OCI-LY3 (cell line): Measurements from ENCODE around the gene TEX10.

Experiments used
- EZH2phosphoT487 ChIP-seq: fragments of 200-600 bp; shearing (Covaris generic); IDR thresholded peaks from 2 replicates; pipeline ENCODE4 v1.6.1; 2018; ENCODE audit warnings: antibody characterized with exemption, mixed run types, low read depth
- TF ChIP-seq, protein P1 (sequence below): fragments of 200-600, 300-600 bp; sonication (generic); IDR thresholded peaks from 2 replicates; pipeline ENCODE4 v1.5.1; 2014; ENCODE audit warnings: antibody characterized with exemption, low read length, low read depth

DNA sequence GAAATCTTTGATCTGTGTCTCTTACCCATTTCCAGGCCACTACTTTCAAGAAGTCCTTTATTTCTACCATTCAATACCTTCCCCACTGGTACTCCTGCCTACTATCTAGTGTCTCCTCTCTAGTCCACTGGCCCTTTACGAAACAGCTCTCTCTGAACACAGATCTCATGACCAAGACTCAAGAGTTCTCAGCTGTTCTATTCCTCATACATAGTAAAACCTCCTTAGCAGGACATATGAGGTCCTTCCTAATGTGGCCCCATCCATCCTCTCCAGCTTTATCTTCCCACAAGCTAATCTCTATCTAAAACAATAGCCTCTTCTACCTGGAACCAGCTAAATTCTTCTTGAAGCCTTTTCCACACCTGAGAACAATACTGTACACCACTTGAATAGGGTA, 2.6 kb downstream of the TEX10 start:
- TF ChIP-seq, protein P1, sequence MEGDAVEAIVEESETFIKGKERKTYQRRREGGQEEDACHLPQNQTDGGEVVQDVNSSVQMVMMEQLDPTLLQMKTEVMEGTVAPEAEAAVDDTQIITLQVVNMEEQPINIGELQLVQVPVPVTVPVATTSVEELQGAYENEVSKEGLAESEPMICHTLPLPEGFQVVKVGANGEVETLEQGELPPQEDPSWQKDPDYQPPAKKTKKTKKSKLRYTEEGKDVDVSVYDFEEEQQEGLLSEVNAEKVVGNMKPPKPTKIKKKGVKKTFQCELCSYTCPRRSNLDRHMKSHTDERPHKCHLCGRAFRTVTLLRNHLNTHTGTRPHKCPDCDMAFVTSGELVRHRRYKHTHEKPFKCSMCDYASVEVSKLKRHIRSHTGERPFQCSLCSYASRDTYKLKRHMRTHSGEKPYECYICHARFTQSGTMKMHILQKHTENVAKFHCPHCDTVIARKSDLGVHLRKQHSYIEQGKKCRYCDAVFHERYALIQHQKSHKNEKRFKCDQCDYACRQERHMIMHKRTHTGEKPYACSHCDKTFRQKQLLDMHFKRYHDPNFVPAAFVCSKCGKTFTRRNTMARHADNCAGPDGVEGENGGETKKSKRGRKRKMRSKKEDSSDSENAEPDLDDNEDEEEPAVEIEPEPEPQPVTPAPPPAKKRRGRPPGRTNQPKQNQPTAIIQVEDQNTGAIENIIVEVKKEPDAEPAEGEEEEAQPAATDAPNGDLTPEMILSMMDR: no peak
- no peak for TF ChIP-seq EZH2phosphoT487
